HepG2 (cell line): ENCODE measurements around the gene KCNAB3. TPM values are rescaled to one million over a fixed set of nuclear protein-coding genes. Genes with fewer than 3 reads are reported as not detected.

Experiments used
- ATAC-seq: fragments of 200-7000 bp; cut with Tn5 transposase; 3 replicates; pipeline ENCODE4 v1.9.1; 2020; ENCODE audit warnings: mild to moderate bottlenecking, moderate library complexity
- BruUV-seq: library from RNA; stranded (reverse); fragments of 400-500 nt; replicated peaks from 2 replicates; lab custom pipeline; 2021; lab: Mats Ljungman, UMichigan
- CTCF ChIA-PET: fragments of 300-600 bp; formaldehyde crosslinking; extraction: SDS; loops from one replicate; lab custom pipeline; 2021; ENCODE audit warnings: low total read pairs, inconsistent platforms, low intra/inter-chr PET ratio; lab: Yijun Ruan, JAX
- POLR2A ChIA-PET: fragments of 350-600 bp; sonication (Branson Sonifier 250); formaldehyde crosslinking; loops from one replicate; lab custom pipeline; 2020; ENCODE audit warnings: antibody characterized with exemption, inconsistent platforms; lab: Yijun Ruan, JAX
- DNase-seq: peaks from one replicate; pipeline ENCODE4 v3.0.0-alpha.2; 2015; ENCODE audit warnings: low spot score
- FAIRE-seq: peaks from 3 replicates; lab custom pipeline; 2011; peaks lifted over from hg19 to GRCh38; lab: Jason Lieb, UNC
- H2AFZ ChIP-seq: one replicate; pipeline ENCODE4 v1.6.1; 2011; ENCODE audit warnings: low read length, inconsistent platforms
- H3K27ac ChIP-seq: fragments of 300-600 bp; 3 replicates; pipeline ENCODE4 v1.8.0; 2011; ENCODE audit warnings: mixed run types, mild to moderate bottlenecking, mixed read lengths, low read length, inconsistent platforms; ENCODE audit not compliant: insufficient read depth; ENCODE audit errors: extremely low read length
- H3K27me3 ChIP-seq, 2 experiments: fragments of 200-600 bp in 1 of 2; 2 replicates in 1 of 2; 3 replicates in 1 of 2; pipeline versions ENCODE4 v1.6.0 to v1.8.0; 2011; ENCODE audit warnings: low read length in 2 of 2, mild to moderate bottlenecking in 2 of 2, moderate library complexity in 2 of 2, inconsistent platforms in 1 of 2; ENCODE audit not compliant: insufficient read depth in 2 of 2, control insufficient read depth in 1 of 2
- H3K36me3 ChIP-seq, 2 experiments: fragments of 200-600 bp in 1 of 2; replicated peaks in 1 of 2; 2 replicates in 1 of 2; 3 replicates in 1 of 2; pipeline versions ENCODE4 v1.5.1 to v1.8.0; 2011; ENCODE audit warnings: low read length in 2 of 2, inconsistent platforms in 1 of 2; ENCODE audit not compliant: insufficient read depth in 2 of 2, control insufficient read depth in 1 of 2
- H3K4me1 ChIP-seq: 2 replicates; pipeline ENCODE4 v1.5.1; 2012; ENCODE audit warnings: low read length, inconsistent platforms; ENCODE audit not compliant: insufficient read depth
- H3K4me2 ChIP-seq: 2 replicates; pipeline ENCODE4 v1.6.0; 2011; ENCODE audit warnings: low read depth, low read length, inconsistent platforms
- H3K4me3 ChIP-seq, 3 experiments: fragments of 200-600 bp in 1 of 3; sonication (generic), shearing (Covaris generic) in 1 of 3; replicated peaks in 1 of 3; 2 replicates each; pipeline ENCODE4 v1.5.1; 2011 to 2016; ENCODE audit warnings: low read length in 3 of 3, inconsistent platforms in 2 of 3, low read depth in 2 of 3, mild to moderate bottlenecking in 2 of 3, control low read depth in 1 of 3, mixed read lengths in 1 of 3; ENCODE audit not compliant: insufficient read depth in 1 of 3
- H3K79me2 ChIP-seq: one replicate; pipeline ENCODE4 v1.6.1; 2011; ENCODE audit warnings: low read length, inconsistent platforms; ENCODE audit not compliant: insufficient read depth
- H3K9ac ChIP-seq: 2 replicates; pipeline ENCODE4 v1.6.0; 2011; ENCODE audit warnings: mild to moderate bottlenecking, low read depth, low read length, inconsistent platforms; ENCODE audit not compliant: insufficient read depth
- H3K9me3 ChIP-seq: 2 replicates; pipeline ENCODE4 v1.5.1; 2012; ENCODE audit warnings: mild to moderate bottlenecking, low read length
- H4K20me1 ChIP-seq: 2 replicates; pipeline ENCODE4 v1.6.0; 2011; ENCODE audit warnings: inconsistent platforms, mild to moderate bottlenecking, low read length, moderate library complexity; ENCODE audit not compliant: insufficient read depth
- GZF1 ChIP-seq: sonication (generic); formaldehyde crosslinking; IDR thresholded peaks from 2 replicates; pipeline ENCODE4 v1.5.1; 2020; ENCODE audit warnings: mild to moderate bottlenecking, missing genetic modification reagents
- NR2C2 ChIP-seq: sonication (generic); formaldehyde crosslinking; IDR thresholded peaks from 2 replicates; pipeline ENCODE4 v1.4.0; 2020; ENCODE audit warnings: missing genetic modification reagents, mild to moderate bottlenecking, moderate library complexity, borderline replicate concordance
- SMYD3 ChIP-seq: sonication (generic); formaldehyde crosslinking; IDR thresholded peaks from 2 replicates; pipeline ENCODE4 v1.8.1; 2023; ENCODE audit warnings: mild to moderate bottlenecking, missing genetic modification reagents
- ZNF747 ChIP-seq: sonication (generic); formaldehyde crosslinking; IDR thresholded peaks from 2 replicates; pipeline ENCODE4 v1.8.1; 2023; ENCODE audit warnings: missing genetic modification reagents, mild to moderate bottlenecking, borderline replicate concordance
- WGBS: methylation state at CpG from one replicate; pipeline ENCODE4 v1.1.6; 2017; ENCODE audit warnings: low lambda C conversion rate; 5-methylcytosine and 5-hydroxymethylcytosine counted together
- in situ Hi-C: cut with HindIII; loops from 2 replicates; pipeline ENCODE4 v1.10.0; 2017; ENCODE audit warnings: low pct_unique_long_range_greater_than_20kb; ENCODE audit not compliant: extremely low pct_ligation_motif_present
- intact Hi-C: fragments of 100-400 bp; cut with micrococcal nuclease; formaldehyde crosslinking; loops from one replicate; pipeline ENCODE4 v1.10.0; 2022; ENCODE audit not compliant: unreplicated experiment
- polyA plus RNA-seq, 8 experiments: library from polyadenylated mRNA; depleted of rRNA in 3 of 8; stranded (reverse) in 7 of 8; unstranded in 1 of 8; fragments of >200 nt; fragmentation: Illumina TruSeq in 4 of 8; extraction: Trizol in 4 of 8; gene quantifications; 2 replicates each; pipeline versions ENCODE4 v1.2.1 to v1.2.3, GENCODE V29; 2011 to 2016; ENCODE audit warnings: low read depth in 4 of 8, missing spikeins in 1 of 8, mixed read lengths in 1 of 8; ENCODE audit not compliant: insufficient read depth in 1 of 8
- total RNA-seq, 5 experiments: library from RNA; depleted of rRNA; stranded (reverse); fragments of >200 nt; fragmentation: Illumina TruSeq; extraction: Trizol; gene quantifications; 2 replicates each; pipeline ENCODE4 v1.2.3, GENCODE V29; 2016; ENCODE audit warnings: low read depth in 1 of 5
- TF ChIP-seq, protein P1 (sequence below): sonication (generic); formaldehyde crosslinking; IDR thresholded peaks from 2 replicates; pipeline ENCODE4 v1.5.1; 2020; ENCODE audit warnings: missing genetic modification reagents, mild to moderate bottlenecking, borderline replicate concordance
- TF ChIP-seq, protein P2 (sequence below): sonication (generic); formaldehyde crosslinking; IDR thresholded peaks from 2 replicates; pipeline ENCODE4 v1.4.0; 2020; ENCODE audit warnings: missing genetic modification reagents, borderline replicate concordance

Gene KCNAB3
- total and polyA plus RNA-seq, 2 of the 13 experiments (the other 11 are each of a cell fraction or from before 2014, with no cell fraction given): 0.29 to 0.88 TPM

DNA sequence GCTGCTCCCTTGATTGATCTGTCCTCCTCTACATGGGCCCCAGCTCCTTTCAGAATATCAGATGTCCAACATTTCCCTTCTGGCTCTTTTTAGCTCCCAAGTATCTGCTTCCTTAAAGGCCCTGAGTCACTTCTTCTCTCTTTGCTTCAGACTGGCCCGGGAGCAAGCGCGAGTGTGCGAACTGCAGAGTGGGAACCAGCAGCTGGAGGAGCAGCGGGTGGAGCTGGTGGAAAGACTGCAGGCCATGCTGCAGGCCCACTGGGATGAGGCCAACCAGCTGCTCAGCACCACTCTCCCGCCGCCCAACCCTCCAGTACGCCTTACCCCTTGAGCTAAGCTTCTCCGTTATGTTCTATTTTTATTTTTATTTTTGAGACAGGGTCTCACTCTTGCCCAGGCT, 14.7 kb upstream of the KCNAB3 start:
- Histone ChIP-seq H3K9ac (no peak overlapping the region), H3K79me2 (no peaks in the 10 kb centered on the region), H3K9me3 (no peaks in the 10 kb centered on the region), H4K20me1 (no peaks in the 10 kb centered on the region), H3K4me1 (no peaks in the 10 kb centered on the region), H3K4me3 (no peak overlapping the region), H3K36me3 (peaks cover 22 to 69% of the 10 kb centered on the region in 2 experiments), H3K27me3 (no peaks in the 10 kb centered on the region), H3K4me2 (no peak overlapping the region), H3K27ac (no peak overlapping the region), H2AFZ (no peak overlapping the region)
- WGBS: 98% methylated on average over 8 of the region's 9 CpGs
- ChIA-PET POLR2A (interaction anchor here (1.7 kb wide), 1 partner anchor 12 kb away, joined by 5 read pairs; the partner anchor contains the start of genes CNTROB and TRAPPC1), CTCF (no interaction called here)
- DNase-seq (no peak), ATAC-seq (no peak), FAIRE-seq (no peak)
- intact Hi-C loops (no loop called here), in situ Hi-C loops (no loop called here)
- no TSS peak for BruUV-seq
- TF ChIP-seq GZF1 (CRISPR knock-in tag): no peak
- TF ChIP-seq, protein P1, sequence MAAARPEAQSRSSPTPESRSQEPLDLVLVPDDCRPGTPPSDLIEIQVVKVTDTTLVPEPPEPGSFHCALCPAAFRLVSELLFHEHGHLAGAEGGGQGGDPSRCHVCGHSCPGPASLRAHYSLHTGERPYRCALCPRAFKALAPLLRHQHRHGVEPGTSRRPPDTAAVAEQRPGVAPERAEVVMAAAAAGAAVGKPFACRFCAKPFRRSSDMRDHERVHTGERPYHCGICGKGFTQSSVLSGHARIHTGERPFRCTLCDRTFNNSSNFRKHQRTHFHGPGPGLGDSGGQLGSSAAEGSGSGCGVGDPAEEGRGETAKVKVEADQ (CRISPR knock-in tag): no peak
- no peak for TF ChIP-seq ZNF747 (CRISPR knock-in tag)
- TF ChIP-seq SMYD3 (CRISPR knock-in tag): no peak
- TF ChIP-seq, protein P2, sequence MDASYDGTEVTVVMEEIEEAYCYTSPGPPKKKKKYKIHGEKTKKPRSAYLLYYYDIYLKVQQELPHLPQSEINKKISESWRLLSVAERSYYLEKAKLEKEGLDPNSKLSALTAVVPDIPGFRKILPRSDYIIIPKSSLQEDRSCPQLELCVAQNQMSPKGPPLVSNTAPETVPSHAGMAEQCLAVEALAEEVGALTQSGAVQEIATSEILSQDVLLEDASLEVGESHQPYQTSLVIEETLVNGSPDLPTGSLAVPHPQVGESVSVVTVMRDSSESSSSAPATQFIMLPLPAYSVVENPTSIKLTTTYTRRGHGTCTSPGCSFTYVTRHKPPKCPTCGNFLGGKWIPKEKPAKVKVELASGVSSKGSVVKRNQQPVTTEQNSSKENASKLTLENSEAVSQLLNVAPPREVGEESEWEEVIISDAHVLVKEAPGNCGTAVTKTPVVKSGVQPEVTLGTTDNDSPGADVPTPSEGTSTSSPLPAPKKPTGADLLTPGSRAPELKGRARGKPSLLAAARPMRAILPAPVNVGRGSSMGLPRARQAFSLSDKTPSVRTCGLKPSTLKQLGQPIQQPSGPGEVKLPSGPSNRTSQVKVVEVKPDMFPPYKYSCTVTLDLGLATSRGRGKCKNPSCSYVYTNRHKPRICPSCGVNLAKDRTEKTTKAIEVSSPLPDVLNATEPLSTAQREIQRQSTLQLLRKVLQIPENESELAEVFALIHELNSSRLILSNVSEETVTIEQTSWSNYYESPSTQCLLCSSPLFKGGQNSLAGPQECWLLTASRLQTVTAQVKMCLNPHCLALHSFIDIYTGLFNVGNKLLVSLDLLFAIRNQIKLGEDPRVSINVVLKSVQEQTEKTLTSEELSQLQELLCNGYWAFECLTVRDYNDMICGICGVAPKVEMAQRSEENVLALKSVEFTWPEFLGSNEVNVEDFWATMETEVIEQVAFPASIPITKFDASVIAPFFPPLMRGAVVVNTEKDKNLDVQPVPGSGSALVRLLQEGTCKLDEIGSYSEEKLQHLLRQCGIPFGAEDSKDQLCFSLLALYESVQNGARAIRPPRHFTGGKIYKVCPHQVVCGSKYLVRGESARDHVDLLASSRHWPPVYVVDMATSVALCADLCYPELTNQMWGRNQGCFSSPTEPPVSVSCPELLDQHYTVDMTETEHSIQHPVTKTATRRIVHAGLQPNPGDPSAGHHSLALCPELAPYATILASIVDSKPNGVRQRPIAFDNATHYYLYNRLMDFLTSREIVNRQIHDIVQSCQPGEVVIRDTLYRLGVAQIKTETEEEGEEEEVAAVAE (CRISPR knock-in tag): no peak
- no peak for TF ChIP-seq NR2C2
